GM23338 (cell line): ENCODE measurements around the gene LCP2.

ENCODE experiments used
- CTCF ChIP-seq, 2 experiments: fragments of 200-600 bp in 1 of 2; sonication (generic) in 1 of 2; conservative IDR thresholded peaks; 2 replicates each; pipeline versions ENCODE4 v1.5.1 to v1.6.1; 2016 to 2017; ENCODE audit warnings: antibody characterized with exemption in 2 of 2, low read depth in 2 of 2, mild to moderate bottlenecking in 2 of 2, moderate library complexity in 1 of 2
- EZH2 ChIP-seq: fragments of 200-600 bp; sonication (generic); IDR thresholded peaks from one replicate; pipeline ENCODE4 v1.8.0; 2017; ENCODE audit warnings: antibody characterized with exemption, mild to moderate bottlenecking, low read depth; ENCODE audit not compliant: unreplicated experiment
- EZH2phosphoT487 ChIP-seq: fragments of 200-600 bp; sonication (generic); IDR thresholded peaks from one replicate; pipeline ENCODE4 v1.8.1; 2018; ENCODE audit warnings: antibody characterized with exemption; ENCODE audit not compliant: unreplicated experiment
- JUNB ChIP-seq: IDR thresholded peaks from one replicate; pipeline ENCODE4 v1.6.1; 2016; ENCODE audit warnings: antibody characterized with exemption; ENCODE audit not compliant: unreplicated experiment
- NANOG ChIP-seq: IDR thresholded peaks from 2 replicates; pipeline ENCODE4 v1.6.1; 2016; ENCODE audit warnings: antibody characterized with exemption, borderline replicate concordance

GRCh38 chr5:170254056-170254455, 43.5 kb downstream of the LCP2 start:
- TF ChIP-seq CTCF (conservative IDR thresholded peaks at IDR 0.05; ENCODE audit: low read depth in 2 of 2), result no peak
- TF ChIP-seq NANOG, result no peak
- no peak for TF ChIP-seq EZH2phosphoT487
- no peak for TF ChIP-seq JUNB
- TF ChIP-seq EZH2, result no peak
